GDM1 (cell line): ENCODE results near the gene UBA7.
A peak's percentile ranks its signal among the peaks of the same experiment; 100 is the strongest.

Source experiments
- DNase-seq: peaks from one replicate; lab custom pipeline; 2025; lab: John Stamatoyannopoulos, UW

The UBA7 gene

GRCh38 chr3:49804141-49805041, 9.4 kb downstream of the UBA7 start:
- no peak for DNase-seq

DNA sequence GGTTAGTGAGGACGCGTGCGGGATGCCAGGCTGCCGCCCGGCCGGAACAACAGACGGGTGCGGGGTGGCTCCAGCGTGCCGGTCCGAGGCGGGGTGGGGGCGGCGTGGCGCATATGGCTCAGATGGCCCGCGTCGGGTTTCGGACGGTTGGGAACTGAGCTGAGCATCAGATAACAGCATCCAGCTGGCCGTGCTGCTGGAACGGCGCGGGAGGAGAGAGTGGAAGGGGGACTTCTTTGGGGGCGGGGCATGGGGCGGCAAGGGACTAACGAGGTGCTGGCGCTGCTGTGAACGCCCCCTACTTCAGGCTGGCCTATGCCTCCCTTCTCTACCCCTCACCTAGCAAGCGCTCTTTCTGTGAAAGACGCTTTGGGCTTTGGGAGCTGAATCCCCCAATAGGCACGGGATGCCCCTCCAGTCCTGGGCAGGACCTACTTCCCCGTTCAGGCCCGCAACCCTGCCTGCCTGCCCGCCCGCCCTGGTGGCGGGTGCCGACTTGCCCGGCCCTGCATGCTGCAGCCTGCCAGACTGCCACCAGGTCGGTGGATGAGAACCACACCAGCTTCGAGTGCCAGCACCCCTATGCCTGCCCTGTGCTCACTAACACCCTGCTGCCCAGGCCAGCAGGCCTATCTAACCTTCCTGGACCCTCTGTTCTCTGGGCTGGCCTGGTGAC, 10.2 kb downstream of the UBA7 start:
- peak; percentile 77 for DNase-seq

- DNase-seq: peak; percentile 83
These were observed 10.9 kb downstream of the UBA7 start, which contains the start of gene INKA1 for GRCh38 chr3:49802719-49803464. TSS of gene INKA1 (plus strand) at chr3:49803261. CDS start at chr3:49803393, 132 bp downstream.

DNA sequence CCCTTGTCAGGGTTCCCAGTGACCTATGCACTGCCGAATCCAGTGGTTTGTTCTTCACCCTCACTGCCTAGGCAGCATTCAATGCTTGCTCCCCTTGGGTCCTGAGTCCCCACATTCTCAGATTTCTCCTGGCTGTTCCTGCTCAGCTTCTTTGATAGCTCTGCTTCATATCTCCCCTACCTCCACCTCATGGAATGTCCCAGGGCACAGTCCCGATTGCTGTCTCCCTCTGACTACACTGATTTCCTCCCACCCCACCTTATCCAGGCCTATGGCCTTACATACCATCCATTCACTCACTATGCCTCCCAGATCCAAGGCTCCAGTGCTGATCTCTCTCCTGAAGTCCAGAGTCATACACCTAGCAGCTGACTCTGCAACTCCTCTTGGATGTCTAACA, 12.6 kb downstream of the UBA7 start:
- no peak for DNase-seq

DNA sequence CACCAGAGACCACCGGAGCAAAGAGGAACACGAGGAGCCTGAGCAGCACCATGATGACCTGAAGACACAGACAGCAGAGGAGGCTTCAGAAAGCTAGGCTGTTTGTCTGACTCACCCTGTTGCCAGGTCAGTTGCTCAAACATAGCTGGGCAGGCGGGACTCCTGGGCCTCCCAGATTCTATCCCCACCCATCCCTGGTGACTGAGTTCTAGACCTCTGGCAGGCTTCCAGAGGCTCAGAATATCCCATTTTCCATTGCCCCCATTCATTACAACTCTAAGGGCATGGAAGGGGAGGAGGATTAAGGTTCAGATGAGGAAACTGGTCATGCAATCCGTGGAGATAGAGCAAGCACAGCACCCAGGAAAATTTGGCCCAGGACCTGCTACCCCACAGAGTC, 14.0 kb downstream of the UBA7 start, which contains the start of gene CDHR4:
TSS of gene CDHR4 (minus strand) at position 113 of the 400 bp plus-strand sequence. CDS start at position 52, 61 bp downstream.
- DNase-seq: no peak

DNA sequence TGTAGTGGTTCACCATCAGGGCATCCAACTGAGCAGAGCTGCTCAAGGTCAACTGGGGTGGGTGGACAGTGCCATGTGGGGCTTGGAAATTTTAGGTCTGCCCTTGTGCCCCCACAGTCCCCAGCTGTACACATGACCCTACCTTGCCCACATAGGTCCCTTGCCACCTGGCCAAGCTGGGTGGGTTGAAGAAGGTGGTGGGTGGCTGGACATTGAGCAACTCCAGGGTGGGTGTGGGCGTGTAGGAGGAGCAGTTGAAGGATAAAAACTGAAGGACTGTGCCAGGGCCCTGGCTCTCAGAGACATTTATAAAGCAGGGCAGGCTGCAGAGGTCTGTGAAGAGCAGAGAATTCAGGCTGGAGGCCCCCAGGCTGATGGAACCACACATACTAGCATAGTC, 14.6 kb downstream of the UBA7 start:
- DNase-seq: no peak

GRCh38 chr3:49794926-49795905, 18.5 kb downstream of the UBA7 start:
- no peak for DNase-seq

DNA sequence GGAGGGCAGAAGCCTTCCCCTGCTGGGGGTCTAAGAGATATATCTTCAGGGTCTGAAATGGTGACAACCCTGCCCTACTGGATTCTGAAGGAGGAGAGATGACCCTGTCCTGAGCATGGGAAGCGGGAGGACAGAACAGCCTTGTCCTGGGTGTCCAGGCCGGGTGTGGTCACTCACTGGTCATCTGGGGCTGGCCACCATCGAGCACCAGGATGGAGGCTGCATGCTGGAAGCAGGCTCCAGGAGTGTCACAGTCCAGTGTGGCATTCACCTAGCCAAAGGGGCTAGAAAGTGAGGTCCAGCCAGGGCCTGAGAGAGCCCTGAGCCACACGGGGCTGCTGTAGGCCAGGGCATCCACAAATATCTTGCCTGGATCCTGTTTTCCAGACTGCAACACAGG, 19.3 kb downstream of the UBA7 start:
- no peak for DNase-seq

- DNase-seq: no peak
These were observed 20.2 kb downstream of the UBA7 start for GRCh38 chr3:49793486-49794085.

GRCh38 chr3:49792371-49793150, 21.2 kb downstream of the UBA7 start:
- no peak for DNase-seq

GRCh38 chr3:49791571-49791970, 22.2 kb downstream of the UBA7 start:
- DNase-seq: no peak

DNA sequence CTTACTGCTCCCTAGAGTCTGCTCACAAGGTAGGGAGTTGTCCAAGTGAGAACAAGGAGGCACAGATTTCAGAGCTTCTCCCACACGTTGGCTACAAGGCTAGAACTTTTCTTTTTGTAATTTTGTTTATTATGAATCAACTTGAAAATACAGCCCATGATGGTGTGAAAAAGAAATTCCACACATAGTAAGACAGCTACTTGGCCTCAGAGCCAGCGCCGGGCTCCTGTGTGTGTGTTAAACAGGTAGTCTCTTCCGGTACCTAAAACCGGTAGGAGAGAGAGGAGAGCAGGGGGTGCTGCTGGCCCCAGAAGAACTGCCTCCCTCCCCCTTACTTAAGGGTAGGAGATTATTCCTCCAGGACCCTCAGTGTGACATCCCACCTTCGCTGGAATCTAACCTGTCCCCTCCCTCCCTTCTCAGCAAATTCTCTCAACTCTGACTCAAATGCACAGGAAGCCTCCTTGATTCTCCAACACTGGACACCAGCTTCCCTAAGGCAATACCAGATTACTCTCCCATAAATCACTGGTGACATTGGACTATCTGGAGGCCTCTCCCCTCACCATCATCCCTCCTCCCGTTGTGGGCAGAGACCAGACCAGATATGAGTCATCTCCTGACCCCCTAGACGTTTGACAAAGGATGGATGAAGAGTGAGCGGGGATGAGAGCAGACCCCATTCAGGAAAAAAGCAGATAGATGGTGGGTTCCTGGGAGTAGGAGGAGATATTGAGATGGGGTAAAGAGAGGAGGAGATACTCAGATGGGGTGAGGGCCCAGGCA, 22.9 kb downstream of the UBA7 start:
- no peak for DNase-seq

- no peak for DNase-seq
These were observed 25.7 kb downstream of the UBA7 start for GRCh38 chr3:49788056-49788455.

- no peak for DNase-seq
These were observed 26.2 kb downstream of the UBA7 start for GRCh38 chr3:49787536-49787935.

- DNase-seq: no peak
These were observed 26.6 kb downstream of the UBA7 start for GRCh38 chr3:49787182-49787464.

DNA sequence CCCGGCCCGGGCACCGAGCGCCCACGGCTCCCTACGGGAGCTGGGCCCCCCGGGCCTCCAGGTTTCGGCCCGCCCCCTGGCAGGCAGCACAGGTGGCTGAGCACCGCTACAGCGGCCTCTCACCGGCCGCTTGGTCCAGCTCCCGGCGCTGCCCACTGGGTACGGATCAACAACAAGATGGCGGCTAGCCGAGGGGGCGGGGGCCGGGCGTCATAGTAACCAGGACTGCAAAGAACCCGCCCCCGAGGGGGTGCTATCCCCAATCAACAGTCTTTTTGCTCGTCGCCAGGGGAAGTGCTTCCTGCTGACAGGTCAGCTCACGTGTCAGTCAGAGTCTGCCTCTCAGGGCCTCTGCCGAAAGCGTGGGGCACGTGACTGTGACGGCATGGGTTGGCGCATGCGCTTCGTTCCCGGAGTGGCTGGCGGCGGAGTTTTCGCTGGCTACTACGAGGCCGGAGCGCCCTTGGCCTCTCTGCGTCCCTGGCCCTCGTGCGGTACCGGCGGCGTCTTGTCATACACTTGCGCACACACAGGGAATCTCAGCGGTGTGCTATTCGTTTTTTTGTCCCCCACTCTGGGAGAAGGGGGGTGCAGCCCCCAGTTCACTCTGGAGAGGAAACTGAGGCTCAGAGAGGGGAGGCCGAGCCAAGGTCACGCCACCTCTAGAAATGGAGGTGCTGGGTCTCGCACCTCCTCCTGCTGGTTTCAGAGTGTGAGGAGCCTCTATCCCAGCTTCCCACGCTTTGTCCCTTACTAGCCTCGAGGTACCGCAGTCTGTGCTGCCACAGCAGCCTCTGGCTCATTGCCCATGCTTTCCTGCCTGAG, 27.2 kb downstream of the UBA7 start, which contains the start of gene IP6K1:
TSS of gene IP6K1 (minus strand) at position 186 of the 825 bp plus-strand sequence. CDS start 38,502 bp downstream, outside the sequence.
- DNase-seq: peak; percentile 99

DNA sequence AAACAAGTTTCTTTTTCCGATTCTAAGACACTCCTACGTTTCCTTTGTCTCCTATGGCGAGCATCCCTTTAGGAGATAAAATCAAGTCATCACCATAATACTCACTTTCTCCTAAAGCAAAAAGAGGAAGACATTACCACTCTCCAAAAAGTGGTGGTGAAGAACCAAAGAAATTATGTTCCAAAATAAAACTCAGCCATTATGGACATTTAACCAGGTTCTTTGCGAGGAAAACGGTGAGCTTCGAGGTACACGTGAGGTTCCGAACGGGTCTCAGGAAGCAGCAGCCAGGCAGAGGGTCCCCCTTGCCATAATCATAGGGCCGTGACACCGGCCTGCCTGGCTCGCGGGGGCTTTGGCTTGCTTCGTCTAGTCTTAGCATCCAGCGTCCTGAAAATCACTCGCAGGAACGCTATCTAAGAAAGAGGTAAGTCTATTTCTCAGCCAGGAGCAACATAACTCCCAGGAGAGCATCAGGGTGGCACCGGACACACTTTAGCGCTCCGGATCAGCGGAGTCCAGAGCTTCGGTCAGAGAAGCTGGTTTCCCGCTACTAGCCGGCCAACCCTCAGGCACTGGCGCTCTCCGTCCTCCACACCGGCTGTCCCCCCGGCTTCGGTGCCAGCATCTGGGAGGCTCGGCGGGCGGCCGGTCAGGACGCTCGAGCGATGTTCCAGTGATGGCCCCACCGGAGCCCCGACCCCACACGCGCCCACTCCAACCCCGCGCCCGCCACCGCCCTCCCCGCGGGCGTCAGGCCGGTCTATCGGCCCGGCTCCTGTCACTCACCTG, 28.0 kb downstream of the UBA7 start:
- DNase-seq: no peak
